ENCODE results near the gene ERBB4. TPM values are rescaled to one million over a fixed set of nuclear protein-coding genes. Genes with fewer than 3 reads are reported as not detected.

Gene ERBB4
- total RNA-seq, 1 experiment from 2014 or later, result 0.04 TPM

GRCh38 chr2:211611621-211612020 lies 927.0 kb downstream of the ERBB4 start:
- Histone ChIP-seq H3K27me3 (ENCODE audit: insufficient read depth, low read length) (no peaks in the 10 kb centered on the region), H3K18ac (ENCODE audit: insufficient read length, low read depth, low read length) (no peak overlapping the region), H3K56ac (ENCODE audit: insufficient read length, low read depth, low read length) (no peak overlapping the region), H3K79me1 (ENCODE audit: insufficient read depth, low read depth, low read length, poor library complexity, severe bottlenecking) (no peaks in the 10 kb centered on the region), H3T11ph (ENCODE audit: low read length) (no peak overlapping the region), H2AFZ (ENCODE audit: low read length) (no peak overlapping the region), H3K27ac (ENCODE audit: insufficient read length, low read depth, low read length) (no peak overlapping the region), H3K4me1 (ENCODE audit: insufficient read depth, low read length) (peaks cover 5% of the 10 kb centered on the region; the same call in 1 of the 2 replicates), H4K8ac (replicated peaks; ENCODE audit: insufficient read length, low read depth, low read length) (no peak overlapping the region), H4K20me1 (ENCODE audit: control insufficient read depth, insufficient read depth, insufficient read length) (no peaks in the 10 kb centered on the region), H4K91ac (ENCODE audit: insufficient read length, low read depth, low read length) (no peak overlapping the region), H3K4ac (ENCODE audit: low read depth, low read length) (no peak overlapping the region), H3K14ac (ENCODE audit: insufficient read depth, low read length) (no peak overlapping the region), H4K5ac (ENCODE audit: insufficient read length, low read depth, low read length) (no peak overlapping the region), H3K4me2 (ENCODE audit: insufficient read depth, insufficient read length, low read length) (no peak overlapping the region), H3K23me2 (ENCODE audit: insufficient read length, low read depth, low read length, poor library complexity, severe bottlenecking) (no peaks in the 10 kb centered on the region), H3K23ac (ENCODE audit: insufficient read length, low read depth, low read length) (no peak overlapping the region), H2BK20ac (ENCODE audit: low read depth, low read length, poor library complexity, severe bottlenecking) (no peak overlapping the region), H2BK12ac (ENCODE audit: insufficient read length, low read depth, low read length) (no peak overlapping the region), H3K79me2 (ENCODE audit: insufficient read depth, low read length) (no peaks in the 10 kb centered on the region), H3K9me3 (ENCODE audit: control insufficient read depth, low read depth, low read length) (no peaks in the 10 kb centered on the region), H2BK15ac (ENCODE audit: low read depth, low read length) (no peak overlapping the region), H2BK120ac (ENCODE audit: low read depth, low read length, poor library complexity, severe bottlenecking) (no peak overlapping the region), H2AK5ac (ENCODE audit: insufficient read length, low read length) (no peak overlapping the region), H3K9ac (ENCODE audit: extremely low read depth, insufficient read length, low read length) (no peak overlapping the region), H2BK5ac (ENCODE audit: insufficient read length, low read length) (no peak overlapping the region)
- no peak overlapping the region; a peak in 1 of 5 replicates for H3K4me3 Mint-ChIP-seq
- no CpG with 5 or more reads among the region's 2 CpGs for WGBS (ENCODE audit: extremely low coverage, insufficient read length, low lambda C conversion rate)
- TF ChIP-seq CTCF (conservative IDR thresholded peaks at IDR 0.05), result no peak
- H3K36me3 Mint-ChIP-seq (ENCODE audit: insufficient read depth in 1 of 3, low read depth in 3 of 3), result no peaks in the 10 kb centered on the region
- H3K27me3 Mint-ChIP-seq (ENCODE audit: low read depth), result no peaks in the 10 kb centered on the region
- peaks cover 9% of the 10 kb centered on the region in 2 experiments for H3K4me1 Mint-ChIP-seq
- no peak overlapping the region for H3K27ac Mint-ChIP-seq
- DNase-seq, result no peak
- no peaks in the 10 kb centered on the region for H3K9me3 Mint-ChIP-seq

Measured in H9 (cell line).